ENCODE data around the gene B4GALT4.
"Not testable (repeated sequence)": the region's sequence is repeated elsewhere in the genome, so short reads cannot be mapped to it uniquely, and the experiment has no call there.

B4GALT4 gene

GRCh38 chr3:119240591-119241434 lies at the start of gene B4GALT4:
TSS of gene B4GALT4 (minus strand) at chr3:119240878. CDS start at chr3:119230099, 10,779 bp downstream.
- peak; percentile 61 for DNase-seq

- no peak for DNase-seq
Observed at GRCh38 chr3:119289404-119289770, 48.7 kb upstream of the B4GALT4 start.

GRCh38 chr3:119288669-119289403 lies 48.2 kb upstream of the B4GALT4 start:
- DNase-seq = no peak

- DNase-seq = no peak
Observed at GRCh38 chr3:119279584-119280243, 39.0 kb upstream of the B4GALT4 start.

- DNase-seq = no peak
Observed at GRCh38 chr3:119279101-119279554, 38.5 kb upstream of the B4GALT4 start.

GRCh38 chr3:119276680-119277079 lies 36.0 kb upstream of the B4GALT4 start:
- no peak for DNase-seq

- not testable (repeated sequence) for DNase-seq
Observed at GRCh38 chr3:119270212-119270611, 29.5 kb upstream of the B4GALT4 start.

- DNase-seq = no peak
Observed at GRCh38 chr3:119261055-119261454, 20.4 kb upstream of the B4GALT4 start.

- no peak for DNase-seq
Observed at GRCh38 chr3:119259821-119260220, 19.1 kb upstream of the B4GALT4 start.

GRCh38 chr3:119258915-119259314 lies 18.2 kb upstream of the B4GALT4 start:
- DNase-seq = no peak

GRCh38 chr3:119257654-119258410 lies 17.2 kb upstream of the B4GALT4 start:
- no peak for DNase-seq

- DNase-seq = no peak
Observed at GRCh38 chr3:119257111-119257510, 16.4 kb upstream of the B4GALT4 start.

GRCh38 chr3:119255214-119255613 lies 14.5 kb upstream of the B4GALT4 start:
- no peak for DNase-seq

- no peak for DNase-seq
Observed at GRCh38 chr3:119245778-119246177, 5.1 kb upstream of the B4GALT4 start.

- no peak for DNase-seq
Observed at GRCh38 chr3:119243712-119244111, 3.0 kb upstream of the B4GALT4 start.

GRCh38 chr3:119243058-119243529 lies 2.4 kb upstream of the B4GALT4 start:
- not testable (repeated sequence) for DNase-seq

GRCh38 chr3:119242387-119243057 lies 1.8 kb upstream of the B4GALT4 start:
- DNase-seq = not testable (repeated sequence)

- DNase-seq = no peak
Observed at GRCh38 chr3:119240101-119240590, 532 bp downstream of the B4GALT4 start.

GRCh38 chr3:119239206-119239820 lies 1.4 kb downstream of the B4GALT4 start:
- DNase-seq = peak; percentile 28

GRCh38 chr3:119238363-119238762 lies 2.3 kb downstream of the B4GALT4 start:
- peak; percentile 36 for DNase-seq

GRCh38 chr3:119237299-119237698 lies 3.4 kb downstream of the B4GALT4 start:
- no peak for DNase-seq
